Trophoblast cell (in vitro differentiated cells and primary cell): ENCODE measurements around the gene OR51V1.
A peak's percentile ranks its signal among the peaks of the same experiment; 100 is the strongest.

Source experiments
- DNase-seq, 2 donors: peaks; one replicate each; pipeline ENCODE4 v3.0.0-alpha.2; 2016
- H2AFZ ChIP-seq: 2 replicates; pipeline ENCODE4 v1.6.1; 2013; ENCODE audit warnings: low read length, moderate library complexity, mild to moderate bottlenecking; ENCODE audit not compliant: insufficient read depth, poor library complexity
- H2AK5ac ChIP-seq: 2 replicates; pipeline ENCODE4 v1.6.1; 2013; ENCODE audit warnings: mild to moderate bottlenecking, low read length
- H2BK120ac ChIP-seq: 2 replicates; pipeline ENCODE4 v1.6.1; 2013; ENCODE audit warnings: low read length, mild to moderate bottlenecking, moderate library complexity; ENCODE audit not compliant: insufficient read depth, poor library complexity
- H2BK12ac ChIP-seq: 2 replicates; pipeline ENCODE4 v1.6.1; 2013; ENCODE audit warnings: mild to moderate bottlenecking, low read length, moderate library complexity
- H2BK5ac ChIP-seq: 2 replicates; pipeline ENCODE4 v1.6.1; 2013; ENCODE audit warnings: low read length, low read depth, moderate library complexity, mild to moderate bottlenecking; ENCODE audit not compliant: poor library complexity
- H3K14ac ChIP-seq: 2 replicates; pipeline ENCODE4 v1.6.1; 2013; ENCODE audit warnings: mild to moderate bottlenecking, low read length
- H3K18ac ChIP-seq: 2 replicates; pipeline ENCODE4 v1.6.1; 2013; ENCODE audit warnings: mild to moderate bottlenecking, low read length
- H3K23ac ChIP-seq: 2 replicates; pipeline ENCODE4 v1.6.1; 2013; ENCODE audit warnings: low read length
- H3K27ac ChIP-seq: 2 replicates; pipeline ENCODE4 v1.5.1; 2013; ENCODE audit warnings: low read depth, mild to moderate bottlenecking, inconsistent platforms, low read length, moderate library complexity
- H3K27me3 ChIP-seq: 2 replicates; pipeline ENCODE4 v1.6.1; 2013; ENCODE audit warnings: inconsistent platforms, mild to moderate bottlenecking, low read length, moderate library complexity; ENCODE audit not compliant: insufficient read depth
- H3K36me3 ChIP-seq, 2 experiments: 1 replicate in 1 of 2; 2 replicates in 1 of 2; pipeline ENCODE4 v1.6.1; 2013; ENCODE audit warnings: low read length in 2 of 2, mild to moderate bottlenecking in 2 of 2, moderate library complexity in 1 of 2; ENCODE audit not compliant: insufficient read depth in 2 of 2, control insufficient read depth in 1 of 2
- H3K4ac ChIP-seq: 2 replicates; pipeline ENCODE4 v1.6.1; 2013; ENCODE audit warnings: low read depth, mild to moderate bottlenecking, low read length, moderate library complexity
- H3K4me1 ChIP-seq, 2 experiments: 1 replicate in 1 of 2; 2 replicates in 1 of 2; pipeline ENCODE4 v1.6.1; 2013; ENCODE audit warnings: low read length in 2 of 2, mild to moderate bottlenecking in 2 of 2, moderate library complexity in 1 of 2; ENCODE audit not compliant: insufficient read depth in 2 of 2, control insufficient read depth in 1 of 2
- H3K4me2 ChIP-seq: 2 replicates; pipeline ENCODE4 v1.6.1; 2013; ENCODE audit warnings: inconsistent platforms, mild to moderate bottlenecking, low read length, moderate library complexity
- H3K4me3 ChIP-seq: 2 replicates; pipeline ENCODE4 v1.5.1; 2013; ENCODE audit warnings: mild to moderate bottlenecking, low read depth, low read length, inconsistent platforms
- H3K79me1 ChIP-seq: one replicate; pipeline ENCODE4 v1.6.1; 2013; ENCODE audit warnings: low read length
- H3K79me2 ChIP-seq: 2 replicates; pipeline ENCODE4 v1.6.1; 2013; ENCODE audit warnings: low read length, mild to moderate bottlenecking; ENCODE audit not compliant: control insufficient read depth, insufficient read depth, poor library complexity
- H3K9ac ChIP-seq: 2 replicates; pipeline ENCODE4 v1.6.1; 2013; ENCODE audit warnings: mild to moderate bottlenecking, low read length
- H3K9me3 ChIP-seq: 2 replicates; pipeline ENCODE4 v1.6.1; 2013; ENCODE audit warnings: low read depth, mild to moderate bottlenecking, control low read depth, inconsistent platforms, low read length; ENCODE audit not compliant: insufficient read depth
- H4K12ac ChIP-seq: 2 replicates; pipeline ENCODE4 v1.6.1; 2013; ENCODE audit warnings: low read depth, mild to moderate bottlenecking, low read length, moderate library complexity
- H4K8ac ChIP-seq: 2 replicates; pipeline ENCODE4 v1.6.1; 2013; ENCODE audit warnings: low read depth, mild to moderate bottlenecking, low read length, moderate library complexity
- H4K91ac ChIP-seq: one replicate; pipeline ENCODE4 v1.6.1; 2013; ENCODE audit warnings: low read depth, mild to moderate bottlenecking, low read length, moderate library complexity
- WGBS: extraction: QIAGEN DNeasy Blood & Tissue Kit; methylation state at CpG from one replicate; pipeline ENCODE4 v1.1.7; 2013; ENCODE audit warnings: missing lambda C conversion rate; ENCODE audit not compliant: insufficient read length, insufficient coverage; ENCODE audit errors: extremely low coverage; 5-methylcytosine and 5-hydroxymethylcytosine counted together

The OR51V1 gene

GRCh38 chr11:5223686-5224085 lies 23.2 kb upstream of the OR51V1 start:
- Histone ChIP-seq H2BK12ac (no peak overlapping the region), H3K9me3 (peaks cover 2% of the 10 kb centered on the region), H4K8ac (no peak overlapping the region), H3K79me1 (no peaks in the 10 kb centered on the region), H3K4me2 (no peak overlapping the region), H2AK5ac (no peak overlapping the region), H3K36me3 (no peaks in the 10 kb centered on the region), H2BK5ac (no peak overlapping the region), H3K4me3 (no peak overlapping the region), H3K27me3 (no peaks in the 10 kb centered on the region), H3K27ac (no peak overlapping the region), H3K4ac (no peak overlapping the region), H4K91ac (no peak overlapping the region), H3K4me1 (no peaks in the 10 kb centered on the region), H3K18ac (no peak overlapping the region), H3K23ac (no peak overlapping the region), H2BK120ac (no peak overlapping the region), H2AFZ (no peak overlapping the region), H3K79me2 (no peaks in the 10 kb centered on the region), H4K12ac (no peak overlapping the region), H3K14ac (no peak overlapping the region), H3K9ac (no peak overlapping the region)
- WGBS: no CpG with 5 or more reads among the region's 1 CpG
- DNase-seq: no peak

GRCh38 chr11:5223146-5223545 lies 22.7 kb upstream of the OR51V1 start:
- H3K9me3 ChIP-seq: peaks cover 2% of the 10 kb centered on the region
- H3K4me1 ChIP-seq: no peaks in the 10 kb centered on the region
- no peak overlapping the region for H3K4ac ChIP-seq
- no peak overlapping the region for H2AK5ac ChIP-seq
- no peak overlapping the region for H3K9ac ChIP-seq
- H3K36me3 ChIP-seq: no peaks in the 10 kb centered on the region
- H3K4me3 ChIP-seq: no peak overlapping the region
- H3K27me3 ChIP-seq: no peaks in the 10 kb centered on the region
- no peak overlapping the region for H4K12ac ChIP-seq
- no peak overlapping the region for H2BK12ac ChIP-seq
- no peak overlapping the region for H2AFZ ChIP-seq
- H3K79me2 ChIP-seq: no peaks in the 10 kb centered on the region
- DNase-seq: no peak
- no peak overlapping the region for H3K18ac ChIP-seq
- H3K14ac ChIP-seq: no peak overlapping the region
- WGBS: no CpG with 5 or more reads among the region's 6 CpGs
- no peak overlapping the region for H3K27ac ChIP-seq
- no peak overlapping the region for H4K91ac ChIP-seq
- H4K8ac ChIP-seq: no peak overlapping the region
- H2BK5ac ChIP-seq: no peak overlapping the region
- no peak overlapping the region for H3K23ac ChIP-seq
- H2BK120ac ChIP-seq: no peak overlapping the region
- H3K4me2 ChIP-seq: no peak overlapping the region
- H3K79me1 ChIP-seq: no peaks in the 10 kb centered on the region

GRCh38 chr11:5210376-5210885 lies 9.9 kb upstream of the OR51V1 start:
- no peak overlapping the region for H4K12ac ChIP-seq
- no peak overlapping the region for H4K91ac ChIP-seq
- no peak overlapping the region for H3K4me2 ChIP-seq
- H2BK120ac ChIP-seq: no peak overlapping the region
- H3K27ac ChIP-seq: no peak overlapping the region
- no peaks in the 10 kb centered on the region for H3K9me3 ChIP-seq
- no peak overlapping the region for H3K4ac ChIP-seq
- no peak overlapping the region for H3K14ac ChIP-seq
- H3K36me3 ChIP-seq: no peaks in the 10 kb centered on the region
- no peak overlapping the region for H3K4me3 ChIP-seq
- DNase-seq: no peak
- H3K18ac ChIP-seq: no peak overlapping the region
- WGBS: no CpG with 5 or more reads among the region's 7 CpGs
- H3K23ac ChIP-seq: no peak overlapping the region
- no peak overlapping the region for H3K9ac ChIP-seq
- no peak overlapping the region for H2AFZ ChIP-seq
- H3K79me2 ChIP-seq: no peaks in the 10 kb centered on the region
- no peak overlapping the region for H2AK5ac ChIP-seq
- no peak overlapping the region for H4K8ac ChIP-seq
- H3K27me3 ChIP-seq: no peaks in the 10 kb centered on the region
- no peak overlapping the region for H2BK5ac ChIP-seq
- no peaks in the 10 kb centered on the region for H3K79me1 ChIP-seq
- H2BK12ac ChIP-seq: no peak overlapping the region
- H3K4me1 ChIP-seq: no peaks in the 10 kb centered on the region

DNA sequence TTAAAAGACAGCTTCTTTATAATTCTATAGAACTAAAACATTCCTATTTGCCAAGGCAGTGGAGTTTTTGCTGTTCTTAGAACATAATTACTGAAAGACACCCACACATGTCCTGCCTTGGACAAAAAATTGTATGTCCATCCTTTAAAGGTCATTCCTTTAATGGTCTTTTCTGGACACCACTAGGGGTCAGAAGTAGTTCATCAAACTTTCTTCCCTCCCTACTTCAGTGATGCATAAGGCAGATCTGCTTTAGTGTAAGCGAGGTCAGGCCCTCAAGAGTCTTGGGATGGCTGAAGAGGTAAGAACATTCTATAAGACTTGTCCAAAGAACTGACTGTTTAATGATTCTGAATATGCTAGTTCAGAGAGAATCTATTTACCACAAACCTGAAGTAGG lies 4.3 kb upstream of the OR51V1 start:
- no peaks in the 10 kb centered on the region for H3K36me3 ChIP-seq
- no peak overlapping the region for H3K18ac ChIP-seq
- H3K4me3 ChIP-seq: no peak overlapping the region

More for the DNA sequence above, 4.3 kb upstream of the OR51V1 start:
- WGBS: no CpG with 5 or more reads among the region's 1 CpG
- no peak overlapping the region for H2BK120ac ChIP-seq
- no peak overlapping the region for H3K27ac ChIP-seq
- H3K79me1 ChIP-seq: no peaks in the 10 kb centered on the region
- H2BK5ac ChIP-seq: no peak overlapping the region
- H3K4me1 ChIP-seq: no peaks in the 10 kb centered on the region
- H4K91ac ChIP-seq: no peak overlapping the region
- peak; percentile 16 to 76 for DNase-seq
- no peak overlapping the region for H3K9ac ChIP-seq
- H4K12ac ChIP-seq: no peak overlapping the region
- H3K27me3 ChIP-seq: no peaks in the 10 kb centered on the region
- no peak overlapping the region for H3K4ac ChIP-seq
- no peak overlapping the region for H2AK5ac ChIP-seq
- H4K8ac ChIP-seq: no peak overlapping the region
- H2AFZ ChIP-seq: no peak overlapping the region
- no peaks in the 10 kb centered on the region for H3K9me3 ChIP-seq
- H2BK12ac ChIP-seq: no peak overlapping the region
- H3K14ac ChIP-seq: no peak overlapping the region
- no peaks in the 10 kb centered on the region for H3K79me2 ChIP-seq
- no peak overlapping the region for H3K4me2 ChIP-seq
- H3K23ac ChIP-seq: no peak overlapping the region
